GM19463 (cell line): Measurements from ENCODE around the gene RPL18.
"Not testable (repeated sequence)": the region's sequence is repeated elsewhere in the genome, so short reads cannot be mapped to it uniquely, and the experiment has no call there.

Source experiments
- ATAC-seq: cut with Tn5 transposase; IDR thresholded peaks from one replicate; pipeline ENCODE4 v1.9.1; 2021; ENCODE audit warnings: mild to moderate bottlenecking, moderate library complexity; ENCODE audit not compliant: unreplicated experiment

RPL18 gene

GRCh38 chr19:48588670-48589401 is 30.1 kb downstream of the RPL18 start:
- ATAC-seq: no peak

GRCh38 chr19:48587387-48587786 is 31.6 kb downstream of the RPL18 start:
- no peak for ATAC-seq

GRCh38 chr19:48582168-48582567 is 36.8 kb downstream of the RPL18 start:
- ATAC-seq: no peak

GRCh38 chr19:48578891-48579290 is 40.1 kb downstream of the RPL18 start:
- no peak for ATAC-seq

- ATAC-seq: not testable (repeated sequence)
Measured at GRCh38 chr19:48577908-48578307, 41.1 kb downstream of the RPL18 start.

- ATAC-seq: no peak
Measured at GRCh38 chr19:48575931-48576622, 42.9 kb downstream of the RPL18 start.

GRCh38 chr19:48573163-48573505 is 45.8 kb downstream of the RPL18 start:
- no peak for ATAC-seq

- ATAC-seq: no peak
Measured at GRCh38 chr19:48571378-48572162, 47.4 kb downstream of the RPL18 start.

GRCh38 chr19:48569814-48570213 is 49.2 kb downstream of the RPL18 start:
- ATAC-seq: no peak

- no peak for ATAC-seq
Measured at GRCh38 chr19:48568345-48568886, 50.6 kb downstream of the RPL18 start.
